ENCODE results near the gene SMARCC1. TPM values are rescaled to one million over a fixed set of nuclear protein-coding genes. Genes with fewer than 3 reads are reported as not detected.
"Not testable (repeated sequence)": the region's sequence is repeated elsewhere in the genome, so short reads cannot be mapped to it uniquely, and the experiment has no call there.

Gene SMARCC1
- total RNA-seq, 3 donors from 2014 or later, result 27.4 to 63.2 (median 61.9) TPM

DNA sequence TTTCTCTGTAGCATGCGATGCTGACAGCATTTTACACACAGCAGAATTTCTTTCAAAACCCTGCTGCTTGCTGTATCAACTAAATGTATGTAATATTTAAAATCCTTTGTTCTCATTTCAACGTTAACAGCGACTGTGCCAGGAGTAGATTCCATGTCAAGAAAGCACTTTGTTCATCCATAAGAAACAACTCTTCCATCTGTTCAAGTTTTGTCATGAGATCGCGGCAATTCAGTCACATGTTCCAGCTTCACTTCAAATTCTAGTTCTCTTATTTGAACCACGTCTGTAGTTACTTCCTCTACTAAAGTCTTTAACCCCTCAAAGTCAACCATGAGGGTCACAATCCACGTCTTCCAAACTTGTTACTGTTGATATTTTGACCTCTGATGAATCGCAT lies 50.6 kb downstream of the SMARCC1 start:
- Histone ChIP-seq H3K4me3 (no peak overlapping the region), H3K36me3 (no peaks in the 10 kb centered on the region), H3K27me3 (no peaks in the 10 kb centered on the region), H3K4me1 (no peaks in the 10 kb centered on the region), H3K9me3 (no peaks in the 10 kb centered on the region), H3K27ac (no peak overlapping the region)
- no peak for DNase-seq (ENCODE audit: low spot score in 2 of 2)
- intact Hi-C loops (cut with DNase I; ENCODE audit: low total_unique reads), result no loop called here
- TF ChIP-seq POLR2AphosphoS5 (IDR thresholded peaks at IDR 0.05) (no peak), POLR2A (IDR thresholded peaks at IDR 0.05) (no peak)
- TF ChIP-seq, protein P1, sequence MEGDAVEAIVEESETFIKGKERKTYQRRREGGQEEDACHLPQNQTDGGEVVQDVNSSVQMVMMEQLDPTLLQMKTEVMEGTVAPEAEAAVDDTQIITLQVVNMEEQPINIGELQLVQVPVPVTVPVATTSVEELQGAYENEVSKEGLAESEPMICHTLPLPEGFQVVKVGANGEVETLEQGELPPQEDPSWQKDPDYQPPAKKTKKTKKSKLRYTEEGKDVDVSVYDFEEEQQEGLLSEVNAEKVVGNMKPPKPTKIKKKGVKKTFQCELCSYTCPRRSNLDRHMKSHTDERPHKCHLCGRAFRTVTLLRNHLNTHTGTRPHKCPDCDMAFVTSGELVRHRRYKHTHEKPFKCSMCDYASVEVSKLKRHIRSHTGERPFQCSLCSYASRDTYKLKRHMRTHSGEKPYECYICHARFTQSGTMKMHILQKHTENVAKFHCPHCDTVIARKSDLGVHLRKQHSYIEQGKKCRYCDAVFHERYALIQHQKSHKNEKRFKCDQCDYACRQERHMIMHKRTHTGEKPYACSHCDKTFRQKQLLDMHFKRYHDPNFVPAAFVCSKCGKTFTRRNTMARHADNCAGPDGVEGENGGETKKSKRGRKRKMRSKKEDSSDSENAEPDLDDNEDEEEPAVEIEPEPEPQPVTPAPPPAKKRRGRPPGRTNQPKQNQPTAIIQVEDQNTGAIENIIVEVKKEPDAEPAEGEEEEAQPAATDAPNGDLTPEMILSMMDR (IDR thresholded peaks at IDR 0.05), result no peak

GRCh38 chr3:47722859-47723258 lies 58.8 kb downstream of the SMARCC1 start:
- no peak overlapping the region for H3K27ac ChIP-seq
- TF ChIP-seq, protein P1 (IDR thresholded peaks at IDR 0.05), result no peak
- TF ChIP-seq POLR2AphosphoS5 (IDR thresholded peaks at IDR 0.05) (no peak), POLR2A (IDR thresholded peaks at IDR 0.05) (no peak)
- no peaks in the 10 kb centered on the region for H3K36me3 ChIP-seq
- H3K4me1 ChIP-seq, result no peaks in the 10 kb centered on the region
- H3K27me3 ChIP-seq, result no peaks in the 10 kb centered on the region
- intact Hi-C loops (cut with DNase I; ENCODE audit: low total_unique reads), result no loop called here
- no peaks in the 10 kb centered on the region for H3K9me3 ChIP-seq
- no peak overlapping the region for H3K4me3 ChIP-seq
- DNase-seq (ENCODE audit: low spot score in 2 of 2), result no peak

GRCh38 chr3:47717448-47717847 lies 64.2 kb downstream of the SMARCC1 start:
- H3K36me3 ChIP-seq, H3K9me3 ChIP-seq: not testable (repeated sequence)

DNA sequence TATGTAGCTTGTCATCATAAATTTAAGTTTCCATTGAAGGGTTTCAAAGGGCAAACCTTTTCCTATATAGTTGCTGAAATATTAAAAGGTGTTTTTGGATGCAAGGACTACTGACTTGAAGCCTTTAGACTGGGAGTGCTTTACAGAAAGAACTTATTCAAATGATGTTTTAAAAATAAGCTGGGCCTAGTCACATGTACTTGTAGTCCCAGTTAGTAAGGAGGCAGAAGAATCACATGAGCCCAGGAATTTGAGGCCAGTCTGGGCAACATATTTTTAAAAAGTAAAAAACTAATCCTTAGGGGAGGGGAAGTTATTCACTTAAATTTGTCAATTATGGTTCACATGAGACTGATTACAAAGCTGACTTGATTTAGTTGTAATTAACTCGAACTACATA lies 65.0 kb downstream of the SMARCC1 start:
- no peaks in the 10 kb centered on the region for H3K4me1 ChIP-seq
- intact Hi-C loops (cut with DNase I; ENCODE audit: low total_unique reads), result no loop called here
- no peaks in the 10 kb centered on the region for H3K9me3 ChIP-seq
- TF ChIP-seq POLR2AphosphoS5 (IDR thresholded peaks at IDR 0.05) (no peak), POLR2A (IDR thresholded peaks at IDR 0.05) (no peak)
- TF ChIP-seq, protein P1 (IDR thresholded peaks at IDR 0.05), result no peak
- DNase-seq (ENCODE audit: low spot score in 2 of 2), result no peak
- H3K36me3 ChIP-seq, result no peaks in the 10 kb centered on the region
- no peak overlapping the region for H3K27ac ChIP-seq
- H3K4me3 ChIP-seq, result no peak overlapping the region
- H3K27me3 ChIP-seq, result no peaks in the 10 kb centered on the region

More at GRCh38 chr3:47717448-47717847, 64.2 kb downstream of the SMARCC1 start:
- intact Hi-C loops (cut with DNase I; ENCODE audit: low total_unique reads); H3K4me3 ChIP-seq; H3K27ac ChIP-seq; DNase-seq (ENCODE audit: low spot score in 2 of 2); H3K4me1 ChIP-seq; H3K27me3 ChIP-seq: not testable (repeated sequence)

DNA sequence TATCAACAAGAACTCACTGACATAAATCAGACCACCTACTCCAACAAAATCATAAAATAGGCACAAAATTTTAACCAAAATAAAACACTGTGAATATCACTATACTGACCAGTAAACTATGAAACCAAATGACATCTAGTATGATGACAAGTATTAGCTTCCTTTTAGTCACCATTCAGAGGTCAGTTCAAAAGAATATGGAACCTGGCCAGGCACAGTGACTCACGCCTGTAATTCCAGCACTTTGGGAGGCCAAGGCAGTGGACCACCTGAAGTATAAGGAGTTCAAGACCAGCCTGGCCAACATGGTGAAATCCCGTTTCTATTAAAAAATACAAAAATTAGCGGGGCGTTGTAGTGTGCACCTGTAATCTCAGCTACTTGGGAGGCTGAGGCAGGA lies 65.8 kb downstream of the SMARCC1 start:
- intact Hi-C loops (cut with DNase I; ENCODE audit: low total_unique reads), result no loop called here
- H3K27me3 ChIP-seq, result no peaks in the 10 kb centered on the region
- no peak overlapping the region for H3K27ac ChIP-seq
- H3K9me3 ChIP-seq, result no peaks in the 10 kb centered on the region
- H3K36me3 ChIP-seq, result no peaks in the 10 kb centered on the region
- DNase-seq (ENCODE audit: low spot score in 2 of 2), result no peak
- H3K4me1 ChIP-seq, result no peaks in the 10 kb centered on the region
- H3K4me3 ChIP-seq, result no peak overlapping the region
- TF ChIP-seq POLR2A (IDR thresholded peaks at IDR 0.05) (no peak), POLR2AphosphoS5 (IDR thresholded peaks at IDR 0.05) (no peak)
- TF ChIP-seq, protein P1 (IDR thresholded peaks at IDR 0.05), result no peak

DNA sequence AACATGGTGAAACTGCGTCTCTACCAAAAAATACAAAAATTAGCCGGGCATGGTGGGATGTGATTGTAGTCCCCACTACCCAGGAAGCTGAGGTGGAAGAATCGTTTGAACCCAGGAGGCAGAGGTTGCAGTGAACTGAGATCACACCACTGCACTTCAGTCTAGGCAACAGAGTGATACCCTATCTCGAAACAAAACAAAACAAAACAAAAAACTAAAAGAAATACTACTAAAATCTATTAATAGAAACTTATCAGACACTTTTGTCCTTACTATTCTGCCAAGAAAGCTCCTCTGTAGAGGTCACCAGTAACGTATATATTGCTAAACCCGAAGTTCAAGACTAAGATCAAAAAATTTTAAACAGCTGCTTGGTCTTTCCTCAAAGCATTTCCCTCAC lies 67.1 kb downstream of the SMARCC1 start:
- no peaks in the 10 kb centered on the region for H3K27me3 ChIP-seq
- no peak for DNase-seq (ENCODE audit: low spot score in 2 of 2)
- no peak overlapping the region for H3K27ac ChIP-seq
- H3K4me3 ChIP-seq, result no peak overlapping the region
- intact Hi-C loops (cut with DNase I; ENCODE audit: low total_unique reads), result no loop called here
- no peaks in the 10 kb centered on the region for H3K36me3 ChIP-seq
- no peak for TF ChIP-seq POLR2A (IDR thresholded peaks at IDR 0.05)
- TF ChIP-seq, protein P1 (IDR thresholded peaks at IDR 0.05), result no peak
- no peak for TF ChIP-seq POLR2AphosphoS5 (IDR thresholded peaks at IDR 0.05)
- no peaks in the 10 kb centered on the region for H3K9me3 ChIP-seq
- H3K4me1 ChIP-seq, result no peaks in the 10 kb centered on the region
